GM19463 (cell line): ENCODE results near the gene NUDT12.

Experiments used
- ATAC-seq: cut with Tn5 transposase; IDR thresholded peaks from one replicate; pipeline ENCODE4 v1.9.1; 2021; ENCODE audit warnings: mild to moderate bottlenecking, moderate library complexity; ENCODE audit not compliant: unreplicated experiment

The NUDT12 gene

DNA sequence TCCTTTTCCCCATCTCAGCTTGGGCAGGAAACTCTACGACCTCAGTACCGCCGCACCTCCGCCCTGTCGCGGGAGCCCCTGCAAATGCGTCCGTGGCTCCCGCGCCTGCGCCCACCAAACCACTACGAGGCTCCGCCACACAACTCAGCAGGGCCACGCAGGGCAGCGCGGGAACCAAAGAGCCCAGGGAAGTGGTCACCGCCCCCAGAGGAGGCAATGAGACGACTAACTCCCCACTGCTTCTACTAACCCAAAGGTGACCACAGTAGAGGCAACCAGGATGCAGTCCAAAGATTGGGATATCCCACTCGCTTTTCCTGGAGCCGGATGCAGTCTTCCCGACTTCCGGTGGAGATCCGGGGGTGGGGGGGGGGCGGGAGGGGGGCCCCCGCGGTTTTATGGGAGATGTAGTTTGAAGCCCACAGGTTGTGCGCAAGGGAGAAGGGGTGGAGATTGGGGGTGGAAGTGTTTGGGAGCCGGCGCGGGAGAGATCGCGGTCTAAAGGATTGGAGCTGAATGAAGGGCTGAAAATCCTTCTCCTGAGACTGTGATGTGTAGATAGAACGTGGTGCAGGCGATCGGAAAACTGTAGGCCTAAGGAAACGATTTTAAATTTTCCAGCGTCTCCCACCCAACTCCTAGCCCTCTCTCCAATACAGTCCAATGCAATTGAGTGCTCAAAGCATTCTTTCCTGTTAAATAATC, at the start of gene NUDT12:
NUDT12 (minus strand) TSS at position 337 of the 705 bp plus-strand sequence. CDS start 2,541 bp downstream, outside the sequence.
- ATAC-seq, result peak; percentile 96

DNA sequence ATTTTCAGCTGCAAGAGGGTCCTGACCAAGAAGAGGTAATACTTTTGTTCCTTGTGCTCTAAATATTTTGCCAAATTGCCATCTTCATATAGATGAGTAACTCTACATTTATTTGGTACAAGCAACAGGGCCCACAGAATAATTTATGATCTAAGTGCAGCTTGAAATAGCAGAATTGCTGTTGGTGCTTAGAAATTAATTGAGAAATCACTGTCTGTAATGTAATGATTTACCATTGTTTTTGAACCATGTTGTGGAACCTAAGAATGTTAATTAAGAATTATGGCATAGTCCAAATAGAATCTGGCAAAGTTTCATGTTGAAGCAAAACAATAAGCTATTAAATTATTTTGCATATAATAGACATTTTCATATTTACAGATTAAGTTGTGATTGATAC, 44.8 kb upstream of the NUDT12 start:
- ATAC-seq, result no peak

DNA sequence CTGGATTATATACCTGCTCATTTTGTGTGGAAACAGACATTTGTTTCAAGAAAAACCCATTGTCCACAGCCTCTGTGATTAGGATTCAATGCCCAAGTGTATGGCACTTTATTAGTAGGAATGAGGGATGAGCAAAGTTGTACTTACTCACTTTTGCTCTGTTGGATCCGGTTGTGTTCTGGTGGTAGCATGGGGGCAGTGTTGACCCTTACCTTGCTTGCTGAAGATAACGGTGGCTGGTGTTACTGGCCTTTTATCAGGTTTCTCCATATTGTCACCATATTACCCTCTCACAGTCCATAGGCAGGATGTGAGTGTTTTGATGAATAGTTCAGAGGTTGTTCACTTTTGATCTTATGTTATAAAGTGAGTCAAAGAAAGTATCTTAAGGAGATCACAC, 42.7 kb upstream of the NUDT12 start:
- no peak for ATAC-seq

DNA sequence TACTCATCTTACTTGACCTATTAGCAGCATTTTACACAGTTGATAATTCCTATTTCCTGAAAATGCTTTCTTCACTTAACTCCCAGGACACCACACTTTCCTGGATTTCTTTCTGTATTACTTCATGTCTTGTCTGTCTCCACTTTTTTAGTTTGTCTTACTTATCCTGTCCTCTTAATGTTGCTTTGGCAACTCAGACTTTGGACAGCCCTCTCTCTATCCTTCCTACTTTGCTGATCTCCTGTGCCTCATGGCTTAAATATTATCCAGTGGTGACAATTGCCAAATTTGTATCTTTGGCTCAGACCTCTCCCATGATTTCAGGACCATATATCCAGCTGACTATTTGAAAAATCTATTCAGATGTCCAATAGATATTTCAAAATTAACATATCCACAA, 39.8 kb upstream of the NUDT12 start:
- no peak for ATAC-seq

DNA sequence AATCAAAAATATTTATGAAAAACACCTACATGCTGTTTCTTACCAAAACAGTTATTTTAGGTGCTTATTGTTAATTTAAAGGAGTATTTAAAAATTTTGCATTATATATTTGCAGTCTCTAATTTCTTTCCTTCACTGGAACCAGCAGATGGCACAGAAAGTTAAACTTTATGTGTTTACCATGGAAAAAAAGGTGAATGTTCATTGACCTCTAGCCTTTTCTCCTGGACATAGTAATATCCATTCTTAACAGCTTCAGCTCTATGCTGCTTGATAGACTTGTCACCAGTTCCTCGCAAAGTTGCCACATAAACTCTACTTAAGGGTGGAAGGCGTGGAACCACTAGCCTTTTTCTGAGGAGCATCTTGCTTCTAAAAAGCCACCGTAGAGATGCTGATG, 38.7 kb upstream of the NUDT12 start:
- no peak for ATAC-seq

DNA sequence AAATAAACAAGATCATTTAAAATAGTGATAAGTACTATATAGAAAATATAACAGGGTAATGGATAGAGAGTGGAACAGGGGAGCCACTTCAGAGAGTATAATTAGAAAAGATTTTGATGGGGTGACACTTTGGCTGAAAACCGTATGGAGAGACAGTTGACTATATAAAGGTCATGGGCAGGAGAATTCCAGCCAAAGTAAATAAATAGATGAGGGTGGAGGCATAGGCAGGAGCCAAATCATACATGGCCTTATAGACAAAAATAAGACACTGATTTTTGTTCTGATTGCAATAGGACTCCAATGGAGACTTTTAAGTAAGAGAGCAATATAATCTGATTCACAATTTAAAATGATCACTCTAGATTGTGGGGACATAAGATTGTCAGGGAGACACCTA, 37.5 kb upstream of the NUDT12 start:
- ATAC-seq, result no peak

DNA sequence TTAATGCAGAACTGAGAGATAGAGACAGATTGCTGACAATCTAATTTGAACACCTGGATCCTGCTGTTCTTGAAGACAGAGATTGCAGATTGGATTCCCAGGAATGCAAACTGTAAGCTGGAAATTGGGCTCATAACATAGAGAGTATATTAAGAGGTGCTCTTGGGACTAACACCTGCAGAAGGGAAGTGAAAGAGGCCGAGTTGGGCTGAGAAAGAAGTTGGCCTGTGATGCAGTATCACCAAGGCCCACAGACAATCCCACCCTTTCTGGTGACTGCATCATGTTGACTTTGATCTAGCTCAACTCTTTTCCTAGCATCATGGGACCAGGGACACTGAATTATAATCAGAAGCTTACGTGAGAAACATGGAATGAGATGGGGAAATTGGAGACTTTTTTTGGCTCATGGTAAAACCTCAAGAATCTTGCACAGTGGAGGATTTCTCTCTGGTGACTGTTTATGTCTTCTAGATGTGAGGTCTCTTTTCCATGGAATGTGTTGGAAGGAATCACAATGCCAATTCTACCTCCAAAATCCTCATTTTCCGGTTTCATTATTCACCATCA, 36.5 kb upstream of the NUDT12 start:
- no peak for ATAC-seq

DNA sequence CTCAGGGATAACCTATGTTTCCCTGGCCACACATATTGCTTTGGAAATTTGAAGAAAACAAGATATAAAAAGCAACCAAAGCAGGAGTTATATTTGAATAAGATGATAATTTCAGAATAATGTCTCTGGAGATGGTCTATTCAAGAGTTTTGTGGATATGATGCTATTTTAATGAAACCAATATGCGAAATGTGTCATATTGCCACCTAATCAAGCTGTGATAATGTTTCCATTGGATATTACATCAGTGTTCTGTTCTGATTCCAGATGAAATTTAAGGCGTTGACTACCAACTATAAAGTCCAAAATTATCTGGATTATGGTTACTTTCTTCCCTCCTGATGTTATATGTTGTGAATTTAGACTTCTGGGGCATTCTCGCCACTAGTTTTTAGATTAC, 27.6 kb upstream of the NUDT12 start:
- no peak for ATAC-seq

DNA sequence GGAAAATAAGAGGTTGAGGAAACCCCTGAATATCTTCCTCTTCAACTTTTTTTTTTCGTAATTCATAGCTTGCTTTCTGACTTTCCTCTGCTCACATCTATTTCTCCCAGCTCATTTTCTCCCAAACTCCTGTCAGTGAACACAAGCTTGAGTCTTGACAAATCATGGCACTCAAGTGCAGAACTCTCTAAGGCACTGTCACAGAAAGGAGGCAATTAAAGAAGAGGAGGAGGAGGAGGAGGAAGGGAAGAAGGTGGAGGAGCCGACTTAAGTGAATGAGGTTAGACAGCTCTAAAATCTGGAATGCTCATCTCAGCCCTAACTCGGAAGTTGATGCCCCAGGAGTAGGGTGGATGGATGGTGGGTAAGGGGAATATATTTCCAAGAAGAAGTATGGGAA, 27.2 kb upstream of the NUDT12 start:
- no peak for ATAC-seq

DNA sequence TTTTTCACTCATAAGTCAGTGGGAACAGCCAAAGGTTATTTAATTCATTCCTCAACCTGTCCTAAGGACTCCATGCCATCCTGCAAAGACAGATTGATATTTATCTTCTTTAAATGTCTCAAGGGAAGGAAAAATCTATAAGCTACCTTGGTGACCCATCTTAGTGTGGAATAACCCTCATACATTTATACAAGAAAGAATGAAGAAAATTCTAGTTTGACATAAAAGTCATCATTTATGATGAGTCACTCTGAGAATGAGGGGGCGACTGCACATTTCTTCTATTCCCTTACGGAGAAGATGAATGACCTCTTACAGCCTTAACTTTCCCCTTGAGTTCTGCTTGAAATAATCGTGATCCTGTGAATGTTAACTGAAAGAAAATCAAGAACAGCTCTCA, 26.8 kb upstream of the NUDT12 start:
- no peak for ATAC-seq

DNA sequence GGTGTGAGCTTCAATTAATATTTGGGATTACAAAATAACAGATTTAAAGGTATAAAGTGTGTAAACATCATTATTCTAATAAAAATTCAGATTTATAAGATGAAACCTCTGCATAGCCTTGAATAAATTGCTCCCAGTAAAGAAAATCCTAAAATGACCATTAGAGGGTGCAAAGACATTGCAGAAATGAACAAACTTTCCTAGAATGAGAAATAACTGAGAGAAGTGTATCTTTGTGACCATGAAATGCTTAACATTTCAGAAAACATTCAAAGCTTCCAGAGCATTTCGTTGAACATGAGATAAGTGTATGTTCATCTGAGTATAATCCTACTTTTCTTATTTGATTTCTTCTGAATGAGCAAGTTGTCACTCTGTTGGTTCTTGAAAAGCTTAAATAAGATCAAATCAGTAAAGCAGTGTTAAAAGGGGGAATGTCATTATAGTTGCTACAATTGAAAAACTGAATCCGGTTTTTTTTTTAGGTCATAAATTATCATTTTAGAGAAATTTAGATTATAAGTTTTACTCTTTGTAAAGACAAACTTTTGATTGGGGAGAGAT, 24.7 kb upstream of the NUDT12 start:
- no peak for ATAC-seq

DNA sequence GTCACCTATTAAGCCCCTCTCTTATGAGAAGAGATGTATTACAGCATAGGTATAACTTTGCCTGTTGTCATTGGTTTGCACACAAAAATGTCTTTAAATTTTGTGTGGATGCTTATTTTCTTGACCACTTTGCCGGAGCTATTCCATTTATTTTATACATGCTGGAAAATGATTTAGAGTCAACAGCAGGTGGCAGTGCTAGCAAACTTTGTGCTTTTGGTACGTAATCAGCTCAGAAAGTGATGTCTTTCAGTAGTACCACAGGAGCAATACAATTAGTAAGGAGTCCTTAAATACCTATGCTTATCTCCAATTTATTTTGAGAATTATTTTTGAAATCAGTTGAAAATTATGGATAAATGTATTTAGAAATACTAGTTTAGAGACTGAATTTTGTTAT, 19.8 kb upstream of the NUDT12 start:
- no peak for ATAC-seq

DNA sequence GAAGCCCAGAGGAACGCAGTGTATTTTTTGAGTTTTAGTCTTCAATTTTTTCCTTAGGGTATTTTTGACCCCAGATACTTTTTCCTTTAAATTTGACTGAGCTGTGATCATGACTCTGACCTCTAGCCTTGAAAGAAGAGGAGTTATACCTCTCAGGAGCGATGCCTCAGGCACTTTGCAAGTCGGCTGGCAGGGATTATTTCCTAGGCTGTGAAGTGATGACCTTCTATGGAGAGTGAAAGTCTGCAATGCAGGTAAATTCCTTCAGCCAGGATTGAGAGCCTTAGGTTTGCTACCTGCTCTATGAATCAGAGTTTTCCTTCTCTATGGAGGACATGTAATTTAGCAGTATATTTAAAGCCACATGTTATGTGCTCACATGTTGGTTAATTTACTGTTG, 10.8 kb upstream of the NUDT12 start:
- no peak for ATAC-seq

DNA sequence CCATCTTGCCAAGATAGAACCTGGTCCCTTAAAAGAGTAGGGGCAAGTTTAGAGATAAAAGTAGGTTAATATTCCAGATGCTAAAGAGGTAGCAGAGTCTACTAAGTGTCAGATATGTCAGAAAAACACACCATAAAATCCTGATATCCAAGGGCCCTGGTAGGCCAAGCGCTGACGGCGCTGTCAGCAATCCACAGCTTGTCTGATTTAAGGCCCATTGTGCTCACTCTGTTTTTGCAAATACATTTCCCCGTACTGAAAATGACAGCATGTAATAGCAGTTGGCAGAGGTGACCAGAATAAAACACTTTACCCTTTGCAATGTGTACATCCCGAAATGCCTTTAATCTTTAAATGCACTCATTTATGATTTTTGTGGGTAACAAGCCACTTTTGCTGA, 9.9 kb upstream of the NUDT12 start:
- no peak for ATAC-seq

DNA sequence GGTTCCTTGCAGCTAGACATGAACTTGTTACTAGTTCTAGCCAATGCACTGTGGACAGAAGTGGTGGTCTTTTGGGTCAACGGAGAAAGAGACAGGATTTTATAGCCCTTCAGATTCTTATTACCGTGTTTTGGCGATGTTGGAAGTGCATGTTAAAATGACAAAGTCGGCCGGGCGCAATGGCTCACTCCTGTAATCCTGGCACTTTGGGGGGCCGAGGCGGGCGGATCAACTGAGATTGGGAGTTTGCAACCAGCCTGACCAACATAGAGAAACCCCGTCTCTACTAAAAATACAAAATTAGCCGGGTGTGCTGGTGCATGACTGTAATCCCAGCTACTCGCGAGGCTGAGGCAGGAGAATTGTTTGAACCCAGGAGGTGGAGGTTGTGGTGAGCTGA, 9.1 kb upstream of the NUDT12 start:
- ATAC-seq, result no peak

DNA sequence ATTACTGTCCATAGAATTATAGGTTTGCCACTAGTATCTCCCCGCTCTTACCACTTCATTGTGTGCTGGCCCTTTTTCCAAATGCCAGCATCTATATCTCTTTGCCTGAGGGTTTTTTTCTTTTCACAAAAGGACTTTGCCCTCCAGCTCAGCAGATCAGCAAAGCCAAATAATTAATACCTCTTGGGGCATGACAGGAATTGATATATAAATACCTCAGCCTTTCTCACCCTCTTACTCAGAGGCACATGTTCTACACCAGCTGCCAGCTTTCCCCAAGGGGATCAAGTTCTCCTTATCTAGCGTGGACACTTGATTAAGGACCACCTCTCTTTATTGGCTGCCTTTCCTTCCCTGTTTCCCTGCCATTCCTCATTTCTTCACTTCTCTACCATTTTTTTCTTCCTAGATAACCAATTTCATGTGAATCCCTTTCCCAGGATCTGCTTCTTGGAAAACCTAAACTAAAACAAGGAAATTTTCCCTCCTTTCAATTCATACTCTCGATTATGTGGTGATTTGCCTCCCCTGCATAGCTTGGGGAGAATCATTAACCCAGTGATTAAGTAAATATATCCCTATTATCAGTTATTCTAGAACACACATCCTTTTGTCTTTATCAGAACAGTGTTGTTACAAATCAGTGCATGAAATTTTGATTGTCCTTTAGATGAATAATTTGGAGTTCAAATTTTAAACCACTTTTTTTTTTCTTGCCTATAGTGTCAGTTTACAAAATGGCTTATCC, 6.9 kb upstream of the NUDT12 start:
- ATAC-seq, result no peak

DNA sequence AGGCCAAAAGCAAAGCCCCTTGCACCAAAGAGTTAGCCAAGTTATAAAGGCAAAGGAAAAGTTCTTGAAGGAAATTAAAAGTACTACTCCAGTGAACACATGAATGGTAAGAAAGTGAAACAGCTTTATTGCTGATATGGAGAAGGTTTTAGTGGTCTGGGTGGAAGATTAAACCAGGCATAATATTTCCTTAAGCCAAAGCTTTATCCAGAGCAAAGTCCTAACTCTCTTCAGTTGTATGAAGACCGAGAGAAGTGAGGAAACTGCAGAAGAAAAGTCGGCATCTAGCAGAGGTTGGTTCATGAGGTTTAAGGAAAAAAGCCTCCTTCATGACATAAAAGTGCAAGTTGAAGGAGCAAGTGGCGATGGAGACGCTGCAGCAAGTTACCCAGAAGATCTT, 3.1 kb upstream of the NUDT12 start:
- ATAC-seq, result no peak

DNA sequence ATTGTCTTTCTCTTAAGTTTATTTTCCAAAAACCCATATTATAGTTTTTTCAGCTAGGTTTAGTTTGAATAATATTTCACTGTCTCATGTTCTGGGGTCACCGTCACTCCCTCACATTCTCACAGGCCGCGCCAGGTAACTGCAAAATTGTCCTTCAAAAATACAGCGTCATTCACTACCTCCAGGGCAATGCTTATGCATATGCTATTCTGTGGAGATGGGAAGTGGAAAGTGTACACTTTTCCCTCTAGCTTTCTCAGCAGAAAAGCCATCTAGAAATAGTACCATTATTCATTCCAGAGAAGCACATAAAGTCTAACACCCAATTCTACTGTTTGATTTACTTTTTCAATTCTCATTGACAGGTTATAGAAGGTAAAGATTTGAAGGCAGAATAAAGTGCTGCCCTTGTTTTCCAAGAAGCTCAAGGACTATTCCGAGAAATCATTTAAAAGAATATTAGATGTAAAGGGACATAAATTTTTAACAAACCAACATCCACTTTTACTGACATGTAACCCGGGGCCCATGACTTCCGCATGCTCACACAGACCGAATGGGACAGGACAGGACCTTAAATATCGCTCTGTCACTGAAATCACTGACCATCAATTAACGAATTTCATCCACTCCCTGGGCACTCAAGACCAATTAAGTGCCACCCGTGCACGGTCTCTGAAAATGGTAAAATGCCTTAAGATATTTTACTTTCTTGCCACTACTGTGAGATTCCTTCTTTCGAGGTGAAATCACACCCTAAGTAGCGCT, 720 bp downstream of the NUDT12 start:
- ATAC-seq, result peak; percentile 34

DNA sequence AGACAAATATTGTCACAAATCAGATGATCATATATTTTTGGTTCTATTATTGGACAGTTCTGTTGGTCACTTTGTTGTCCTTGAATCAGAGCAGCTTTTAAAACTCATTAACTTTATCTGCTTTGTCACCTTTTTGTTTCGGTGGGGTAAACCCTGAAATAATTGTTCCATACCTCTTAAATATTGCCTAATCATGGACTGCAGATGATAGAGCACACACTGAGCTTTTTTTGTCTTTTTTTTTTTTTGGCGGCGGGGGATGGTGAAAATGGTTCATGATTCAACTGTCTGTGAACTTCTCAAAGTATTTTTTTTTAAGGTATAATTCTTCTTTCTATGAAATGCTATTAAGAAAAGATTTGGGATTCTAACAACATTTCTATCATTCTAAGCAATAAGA, 1.8 kb downstream of the NUDT12 start:
- no peak for ATAC-seq

DNA sequence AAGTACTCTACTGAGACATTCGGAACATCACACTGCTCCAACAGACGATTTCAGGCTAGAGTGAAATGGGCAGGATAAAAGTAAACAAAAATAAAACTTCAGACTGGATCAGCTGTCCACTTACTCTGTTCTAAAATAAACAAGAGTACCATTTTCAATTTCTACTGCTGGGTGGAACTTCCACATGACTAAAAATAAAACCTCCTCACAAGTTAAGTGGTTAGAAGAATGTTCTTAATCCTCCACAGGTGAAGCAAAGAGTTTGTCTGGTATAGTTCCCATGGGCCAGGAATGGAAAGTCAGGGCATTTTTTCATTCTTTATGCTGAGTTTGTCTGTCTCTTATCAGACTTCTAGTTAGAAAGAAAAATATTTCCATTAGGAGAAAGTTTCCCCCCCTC, 15.7 kb downstream of the NUDT12 start:
- no peak for ATAC-seq

DNA sequence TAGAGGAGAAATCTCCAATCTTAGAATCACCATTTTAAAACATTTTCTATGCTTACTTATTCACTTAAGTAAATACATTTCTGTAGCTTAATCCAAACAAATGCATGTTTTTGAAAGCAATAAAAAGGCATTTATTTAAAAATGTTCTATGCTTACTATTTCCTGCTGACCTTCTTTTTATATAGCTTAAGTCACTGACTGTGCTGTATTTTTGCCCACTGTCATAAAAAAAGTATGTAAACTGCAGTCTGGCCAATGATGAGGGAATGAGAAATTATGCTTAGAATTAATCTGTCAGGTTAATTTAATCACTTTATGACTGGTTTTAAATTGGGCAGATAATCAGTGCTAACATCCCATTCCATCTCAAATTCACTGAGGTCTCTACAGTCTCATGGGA, 20.1 kb downstream of the NUDT12 start:
- no peak for ATAC-seq
